Renal cortex interstitium (tissue), 11 donors: ENCODE results near the gene AP5Z1. TPM values are rescaled to one million over a fixed set of nuclear protein-coding genes. Genes with fewer than 3 reads are reported as not detected.

Experiments used
- DNase-seq, 11 donors: peaks; one replicate each; pipeline ENCODE4 v3.0.0-alpha.2; 2013; ENCODE audit warnings: low read depth in 9 of 11, low spot score in 4 of 11; ENCODE audit errors: extremely low read depth in 1 of 11
- polyA plus RNA-seq, 3 donors: library from polyadenylated mRNA; unstranded; fragments of 120-200 nt; gene quantifications; one replicate each; pipeline ENCODE4 v1.2.1, GENCODE V29; 2013; ENCODE audit not compliant: insufficient read length in 3 of 3

The AP5Z1 gene
- polyA plus RNA-seq, 3 donors = 14.9 to 31.4 (median 26.5) TPM

DNA sequence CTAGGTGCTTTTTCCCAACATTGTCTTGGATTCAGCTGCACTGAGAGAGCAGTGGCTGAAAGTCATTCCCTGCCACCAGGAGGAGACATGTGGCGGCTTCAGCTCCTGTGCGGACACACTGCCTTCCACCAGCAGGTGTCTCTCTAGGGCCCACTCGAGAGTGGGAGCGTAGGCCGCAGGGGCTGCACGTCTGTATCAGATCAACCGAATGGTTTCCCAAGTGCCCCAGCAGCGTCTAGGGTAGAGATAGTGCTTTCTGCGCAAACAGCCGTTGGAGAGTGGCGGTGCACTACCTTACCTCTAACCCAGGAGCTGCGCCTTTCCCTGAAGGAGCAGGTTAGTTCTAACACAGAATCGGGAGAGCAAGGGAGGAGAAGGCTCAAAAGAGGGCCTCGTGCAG, 54.8 kb downstream of the AP5Z1 start:
- peak in 8 of 11 donors; percentile 53 to 79 (median 74) for DNase-seq

DNA sequence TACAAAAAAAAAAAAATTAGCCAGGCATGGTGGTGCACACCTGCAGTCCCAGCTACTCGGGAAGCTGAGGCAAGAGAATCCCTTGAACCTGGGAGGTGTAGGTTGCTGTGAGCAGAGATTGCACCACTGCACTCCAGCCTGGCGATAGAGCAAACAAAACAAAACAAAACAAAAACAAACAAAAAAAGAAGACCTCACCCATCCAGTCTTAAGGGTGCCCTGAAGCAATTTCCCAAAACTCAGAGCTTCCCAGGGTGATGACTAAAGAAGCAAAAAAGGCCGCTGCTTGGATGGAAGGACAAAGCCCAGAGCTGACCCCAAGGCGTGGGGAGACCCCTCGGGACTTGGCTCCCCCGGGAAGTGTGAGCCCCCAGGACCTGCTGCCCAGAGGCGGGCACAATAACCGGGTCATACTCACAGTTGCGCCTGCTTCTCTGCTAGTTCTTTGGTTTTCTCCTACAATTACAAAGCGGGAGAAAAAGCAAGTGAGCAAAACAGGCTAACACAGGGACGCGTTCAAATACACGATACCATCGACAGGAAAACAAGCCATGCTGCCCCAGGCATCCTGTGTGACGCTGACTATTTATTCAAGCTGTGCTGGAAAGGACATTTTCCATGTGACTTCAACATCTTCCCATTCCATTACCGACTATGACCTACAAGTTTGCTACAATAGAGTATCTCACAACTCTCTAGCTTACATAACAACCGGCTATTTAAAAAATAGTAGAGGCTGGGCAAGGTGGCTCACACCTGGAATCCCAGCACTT, 56.5 kb downstream of the AP5Z1 start:
- DNase-seq = no peak

DNA sequence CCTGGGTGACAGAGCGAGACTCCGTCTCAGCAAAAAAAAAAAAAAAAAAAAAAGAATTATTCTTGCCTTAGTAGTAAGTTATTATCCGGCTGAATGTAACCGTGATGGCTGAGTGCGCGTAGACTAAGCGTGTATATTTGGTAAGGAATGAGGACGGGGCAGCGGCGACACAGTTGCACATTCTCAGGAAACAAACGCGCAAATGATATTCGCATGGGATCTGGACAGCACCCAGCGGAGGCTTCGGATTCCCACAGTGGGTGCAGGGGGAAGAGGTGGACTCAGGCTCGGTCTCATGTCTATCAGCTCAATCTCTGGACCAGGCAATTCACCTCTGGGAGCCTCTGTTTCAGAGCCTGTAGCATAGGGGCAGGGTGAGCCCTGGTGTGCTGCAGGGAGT, 57.3 kb downstream of the AP5Z1 start:
- DNase-seq = no peak

DNA sequence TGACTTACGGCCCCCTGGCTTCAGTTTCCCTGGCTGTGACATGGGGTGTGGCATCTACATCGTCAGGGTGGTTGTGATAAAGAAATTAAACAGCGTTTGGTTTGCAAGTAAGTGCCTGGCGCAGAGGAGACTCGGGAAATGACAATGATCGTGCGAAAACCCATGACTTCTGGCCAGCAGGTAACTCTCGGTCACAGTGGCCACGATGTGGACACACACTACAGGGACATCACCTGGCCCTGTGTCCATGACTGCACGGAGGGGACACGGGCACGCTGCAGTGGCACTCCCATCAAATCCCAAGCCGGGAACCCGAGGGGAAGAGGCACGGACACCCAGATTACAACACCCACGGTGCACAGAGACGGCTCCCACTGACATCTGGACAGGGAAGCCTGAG, 57.8 kb downstream of the AP5Z1 start:
- no peak for DNase-seq

DNA sequence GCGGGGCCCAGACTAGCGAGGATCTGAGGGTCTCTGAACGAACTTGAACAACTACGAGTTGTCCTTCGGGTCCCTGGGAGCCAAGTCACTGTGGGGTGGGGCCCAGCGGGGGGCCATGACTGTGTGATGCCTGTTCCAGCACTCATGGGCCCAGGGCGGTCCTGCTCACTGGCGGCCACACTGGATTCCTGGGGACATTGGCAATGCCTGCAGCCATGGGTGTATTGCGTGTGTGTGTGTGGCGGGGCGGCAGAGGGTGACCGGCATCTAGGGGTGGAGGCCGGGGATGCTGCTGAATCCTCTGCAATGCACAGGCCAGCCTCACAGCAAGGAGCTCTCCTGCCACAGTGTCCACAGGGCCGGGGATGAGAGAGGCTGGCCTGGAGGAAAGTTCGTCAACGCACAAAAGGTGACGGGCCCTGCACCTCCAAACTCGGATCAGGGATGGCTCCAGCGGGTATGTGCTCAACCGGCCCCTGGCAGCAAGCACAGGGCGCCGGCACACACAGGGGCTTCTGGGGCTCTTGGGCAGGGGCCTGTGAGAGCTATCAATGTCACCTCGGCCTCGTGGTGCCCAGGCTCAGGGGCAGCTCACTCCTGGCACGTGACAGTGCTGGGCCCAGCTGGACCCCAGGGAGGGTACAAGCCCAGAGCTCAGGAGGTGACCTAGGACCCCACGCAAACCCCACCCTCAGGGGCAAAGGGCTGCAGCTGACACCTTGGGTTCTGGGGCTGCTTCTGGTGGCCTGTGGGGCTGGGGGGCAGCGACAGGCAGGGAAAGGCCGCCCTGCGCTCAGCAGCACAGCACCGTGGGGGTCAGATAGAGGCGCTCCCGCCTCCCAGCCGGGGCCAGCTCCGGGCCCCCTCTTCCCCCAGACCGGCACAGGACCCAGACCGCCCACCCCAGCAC, 58.5 kb downstream of the AP5Z1 start:
- no peak for DNase-seq

DNA sequence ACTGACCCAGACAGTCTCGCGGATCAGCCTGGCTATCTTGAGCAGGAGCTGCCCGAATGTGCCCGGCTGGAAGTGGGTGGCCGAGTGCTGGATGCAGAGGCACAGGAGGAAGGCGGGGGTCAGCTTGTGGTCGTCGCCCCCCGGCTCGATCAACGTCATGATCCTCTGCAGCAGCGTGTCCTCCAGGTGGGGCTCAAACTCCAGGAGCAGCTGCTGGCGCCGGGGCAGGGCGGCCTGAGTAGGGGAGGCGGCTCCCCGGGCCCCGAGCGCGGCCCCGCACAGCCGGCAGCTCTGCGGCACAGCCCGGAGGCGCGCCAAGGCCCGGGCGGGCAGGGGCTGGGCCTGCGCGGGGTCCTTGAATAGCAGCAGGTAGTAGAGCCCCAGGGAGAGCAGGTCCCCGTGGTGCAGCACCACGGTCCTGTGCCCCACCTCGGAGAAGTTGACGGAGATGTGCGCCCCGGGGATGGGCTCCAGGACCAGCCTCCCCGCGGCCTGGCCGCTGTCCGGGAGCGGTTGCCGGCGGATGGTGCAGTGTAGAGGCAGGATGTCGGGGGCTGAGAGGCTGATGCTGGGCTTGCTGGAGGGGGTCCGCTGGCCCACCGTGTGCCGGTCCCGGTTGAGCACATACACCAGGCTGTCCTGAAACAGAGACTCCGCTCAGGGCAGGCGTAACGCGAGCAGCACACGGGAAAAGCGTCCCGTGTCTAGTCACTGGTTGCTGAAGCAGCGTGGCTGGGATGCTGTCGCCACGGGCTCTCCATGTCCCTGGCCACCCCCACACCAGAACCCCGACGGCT, 59.4 kb downstream of the AP5Z1 start:
- DNase-seq = no peak

DNA sequence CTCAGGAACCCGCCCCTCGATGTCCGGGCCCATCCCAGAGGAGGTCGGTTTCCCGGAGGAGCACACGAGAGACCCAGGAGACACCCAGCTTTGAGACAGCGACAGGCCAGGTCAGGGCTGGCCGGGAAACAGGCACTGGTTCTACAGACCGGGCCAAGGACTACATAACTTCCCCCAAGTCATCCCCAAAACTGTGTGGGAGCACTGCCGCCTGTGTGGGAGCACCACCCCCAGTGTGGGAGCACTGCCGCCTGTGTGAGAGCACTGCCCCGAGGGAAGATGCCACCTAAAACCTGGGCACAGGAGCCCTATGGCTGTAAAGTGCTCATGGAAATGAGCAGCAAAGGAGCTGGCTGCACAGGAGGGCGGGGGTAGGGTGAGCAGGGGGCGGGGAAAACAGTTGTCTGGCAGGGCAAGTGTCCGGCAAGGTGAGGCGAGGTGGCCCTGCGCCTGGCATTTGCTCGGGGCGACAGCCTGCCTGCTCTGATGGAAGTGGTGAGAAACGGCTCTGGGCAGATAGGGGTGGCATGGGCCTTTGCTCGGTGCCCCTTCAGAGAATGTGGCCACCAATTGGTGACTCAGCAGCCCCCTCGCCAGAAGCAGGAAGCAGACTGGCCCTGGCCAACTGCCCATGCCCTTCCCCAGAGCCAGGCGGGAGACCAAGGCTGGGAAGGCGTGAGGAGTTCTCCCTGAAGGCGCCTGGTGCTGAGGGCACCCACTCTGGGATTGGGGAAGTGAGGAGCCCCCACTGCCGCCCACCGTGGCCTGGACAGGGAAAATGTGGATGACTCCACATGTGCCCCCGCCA, 60.2 kb downstream of the AP5Z1 start:
- no peak for DNase-seq

DNA sequence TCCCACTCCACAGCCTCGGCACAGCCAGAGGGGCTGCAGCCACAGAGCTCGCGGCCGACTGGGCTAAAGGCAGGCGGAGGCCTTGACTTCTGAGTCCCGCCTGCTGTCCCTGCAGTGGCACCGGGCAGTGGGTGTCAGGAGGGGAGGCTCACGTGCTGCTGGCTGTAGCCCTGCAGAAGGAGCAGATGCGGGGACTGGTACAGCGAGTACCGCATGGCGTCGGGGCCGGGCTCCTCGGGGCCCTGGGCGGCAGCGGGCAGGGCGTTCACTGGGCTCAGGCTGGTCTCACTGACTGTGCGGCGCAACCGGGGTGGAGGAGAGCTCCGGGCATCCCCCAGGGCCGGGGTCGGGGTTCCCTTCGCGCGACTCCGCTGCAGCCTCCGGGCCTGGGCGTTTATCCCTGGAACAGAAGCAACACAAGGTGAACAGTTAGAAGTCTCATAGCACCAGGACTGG, 60.8 kb downstream of the AP5Z1 start:
- DNase-seq = no peak

DNA sequence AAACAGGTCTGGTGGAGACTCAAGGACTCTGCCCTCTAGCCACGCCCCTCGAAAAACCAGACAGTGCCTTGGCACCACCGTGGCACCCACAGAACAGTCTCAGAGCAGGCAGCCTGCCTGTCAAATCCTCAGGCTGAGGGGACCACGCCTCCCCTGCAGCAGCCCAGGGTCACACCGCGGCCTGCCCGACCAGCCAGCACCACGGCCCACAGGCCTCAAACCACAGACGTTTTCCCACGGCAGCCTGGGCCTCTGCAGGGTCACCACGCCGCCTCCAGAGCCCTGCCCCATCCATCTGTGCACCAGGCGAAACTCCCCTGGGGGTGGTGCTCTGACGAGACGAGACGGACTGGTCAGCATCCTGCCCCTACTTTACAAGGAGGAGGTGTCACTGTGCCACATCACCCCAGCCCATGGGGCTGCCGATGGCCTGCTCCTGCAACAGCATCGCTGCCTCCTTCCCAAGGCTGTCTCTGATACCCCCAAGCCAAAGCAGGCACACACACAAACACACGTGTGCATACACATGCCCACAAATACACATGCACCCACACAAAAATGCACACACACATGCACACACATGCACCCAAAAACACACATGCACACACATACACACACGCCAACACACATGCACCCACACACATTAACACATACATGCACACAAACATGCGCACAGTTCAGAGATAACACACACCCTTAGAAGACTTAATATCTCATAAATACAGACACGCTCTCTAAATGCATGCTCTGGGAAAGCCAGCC, 61.8 kb downstream of the AP5Z1 start:
- DNase-seq = no peak

DNA sequence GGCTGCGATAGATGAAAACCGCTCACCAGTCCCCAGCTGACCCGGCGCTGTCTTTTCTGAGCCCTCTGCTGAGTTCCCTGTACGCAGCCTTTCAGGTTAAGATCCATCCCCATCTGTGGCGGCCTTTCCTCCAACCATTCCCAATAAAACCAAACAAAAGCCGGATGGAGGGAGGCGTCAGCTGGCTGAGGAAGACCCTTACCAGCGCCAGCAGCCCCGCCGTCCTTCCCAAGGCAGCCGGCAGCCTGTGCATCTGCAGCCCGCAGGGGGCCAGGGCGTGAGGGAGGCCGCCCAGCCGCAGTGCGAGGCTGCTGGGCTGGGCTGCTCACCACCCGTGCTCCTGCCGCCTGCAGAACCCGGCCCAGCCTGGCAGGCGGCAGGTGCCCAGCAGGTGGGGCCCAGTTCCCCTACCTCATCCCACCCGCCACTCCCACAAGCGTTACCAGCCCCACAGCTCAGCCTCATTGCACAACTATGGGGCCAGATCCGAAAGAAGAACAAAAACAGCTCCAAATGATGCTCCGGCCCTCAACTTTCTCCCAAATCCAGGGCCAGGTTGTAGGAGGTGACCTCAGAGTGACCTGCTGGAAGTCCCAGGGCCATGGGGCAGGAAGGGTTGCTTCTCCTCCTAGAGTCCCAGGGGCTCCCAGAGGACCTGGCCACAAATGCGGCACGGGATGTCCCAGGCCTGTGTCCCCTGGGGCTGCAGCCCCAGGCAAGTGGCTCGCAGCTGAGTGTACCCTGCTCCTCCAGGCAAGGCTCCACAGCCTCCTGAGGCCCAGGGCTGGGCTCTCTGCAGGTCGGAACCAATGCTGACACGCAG, 62.6 kb downstream of the AP5Z1 start:
- no peak for DNase-seq

DNA sequence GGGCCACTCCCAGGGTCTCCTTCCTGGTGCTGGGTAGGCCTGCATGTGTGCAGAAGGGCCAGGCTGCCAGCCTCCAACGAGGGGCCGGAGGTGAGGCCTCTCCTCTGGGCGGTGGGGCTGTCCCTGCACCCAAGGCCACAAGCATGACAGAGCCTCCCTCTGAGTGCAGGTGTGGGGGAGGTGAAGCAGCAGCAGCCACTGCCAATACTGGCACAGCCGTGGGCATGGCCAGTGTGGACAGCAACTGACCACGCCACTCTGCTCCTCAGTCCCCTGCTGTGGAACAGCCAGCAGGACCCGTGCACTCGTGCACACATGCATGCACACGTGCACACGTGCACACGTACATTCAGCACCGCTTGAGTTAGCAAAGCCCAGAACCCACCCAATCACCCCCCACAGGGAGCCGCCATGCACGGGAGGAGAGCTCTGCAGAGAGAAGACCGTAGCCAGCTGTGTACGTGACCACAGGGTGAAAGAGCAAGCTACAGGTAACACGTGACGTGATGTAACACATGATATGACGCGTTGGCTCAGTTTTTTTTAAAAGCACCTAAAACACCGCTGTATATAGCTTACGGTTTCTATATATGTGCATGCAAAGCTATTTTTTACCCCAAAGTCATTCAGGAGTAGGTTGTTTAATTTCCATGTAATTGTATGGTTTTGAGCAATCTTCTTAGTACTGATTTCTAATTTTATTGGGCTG, 63.4 kb downstream of the AP5Z1 start:
- DNase-seq = no peak

DNA sequence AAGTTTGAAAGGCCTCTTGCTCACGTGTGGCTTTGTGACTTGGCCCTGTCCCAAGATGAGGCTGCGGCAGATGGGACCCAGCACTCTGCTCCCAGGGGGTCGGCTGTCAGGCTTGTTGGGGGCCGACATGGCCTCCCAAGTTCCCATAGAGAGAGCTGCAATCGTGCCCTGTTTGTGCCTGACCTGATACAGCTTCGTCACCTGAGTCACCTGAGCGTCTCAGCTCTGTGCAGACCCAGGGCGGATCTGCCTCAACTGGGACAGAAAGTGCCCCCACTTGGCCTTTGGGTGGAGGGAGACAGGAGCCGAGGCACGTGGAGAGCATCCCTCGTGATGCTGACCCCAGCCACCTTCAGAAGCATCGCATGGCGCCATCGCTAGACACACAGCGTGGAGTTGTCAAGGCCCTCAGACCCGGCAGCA, 64.7 kb downstream of the AP5Z1 start:
- DNase-seq = no peak

Other genes with a start within 250 kb of the AP5Z1 start
- gene FOXK1, start 93.3 kb upstream of the AP5Z1 start, polyA plus RNA-seq = 10 to 100 TPM; 16.9 to 19.8 (median 19.5) TPM
- under 1 TPM; 0.09 to 0.12 (median 0.10) TPM for gene PAPOLB, start 86.4 kb downstream of the AP5Z1 start, polyA plus RNA-seq
- gene RADIL, start 108.1 kb downstream of the AP5Z1 start, polyA plus RNA-seq = 1 to 10 TPM; 2.1 to 3.5 (median 2.8) TPM
- gene MMD2, start 183.6 kb downstream of the AP5Z1 start, polyA plus RNA-seq = under 1 TPM in 1 of 3 donors, not detected in 2; 0.07 TPM